ENCODE measurements around the gene NPFFR1. TPM values are rescaled to one million over a fixed set of nuclear protein-coding genes. Genes with fewer than 3 reads are reported as not detected.

Gene NPFFR1
- total RNA-seq, 2 donors from 2014 or later = 0.03 to 0.15 TPM

Other genes with a start within 250 kb of the NPFFR1 start
- 10 to 100 TPM; 10.4 to 11.8 TPM for gene MACROH2A2, start 231.2 kb downstream of the NPFFR1 start, total RNA-seq
- 10 to 100 TPM; 21.8 to 32.4 TPM for gene AIFM2, start 151.2 kb downstream of the NPFFR1 start, total RNA-seq
- 10 to 100 TPM; 12.5 to 20.0 TPM for gene TYSND1, start 137.3 kb downstream of the NPFFR1 start, total RNA-seq
- gene SAR1A, start 113.5 kb downstream of the NPFFR1 start, total RNA-seq = 10 to 100 TPM; 81.4 to 92.6 TPM
- 100 to 1,000 TPM; 137 to 168 TPM for gene PPA1, start 50.6 kb downstream of the NPFFR1 start, total RNA-seq
- gene LRRC20, start 98.6 kb upstream of the NPFFR1 start, total RNA-seq = 1 to 10 TPM; 5.0 to 5.6 TPM
- gene EIF4EBP2, start 120.1 kb upstream of the NPFFR1 start, total RNA-seq = 100 to 1,000 TPM in 1 of 2 donors, 10 to 100 TPM in 1; 72.2 to 112 TPM
- not detected for gene NODAL, start 157.7 kb upstream of the NPFFR1 start, total RNA-seq
- 1 to 10 TPM; 1.3 to 3.9 TPM for gene PALD1, start 194.8 kb upstream of the NPFFR1 start, total RNA-seq

Data from left colon (tissue), 2 donors.